CD4-positive, alpha-beta T cell treated with Interferon alpha-2 for 1 hour (primary cell): Measurements from ENCODE around the gene CTLA4.
"Not testable (repeated sequence)": the region's sequence is repeated elsewhere in the genome, so short reads cannot be mapped to it uniquely, and the experiment has no call there.

Experiments
- DNase-seq, 2 donors: peaks; one replicate each; pipeline ENCODE4 v3.0.0-alpha.2; 2020 to 2022

Gene CTLA4

DNA sequence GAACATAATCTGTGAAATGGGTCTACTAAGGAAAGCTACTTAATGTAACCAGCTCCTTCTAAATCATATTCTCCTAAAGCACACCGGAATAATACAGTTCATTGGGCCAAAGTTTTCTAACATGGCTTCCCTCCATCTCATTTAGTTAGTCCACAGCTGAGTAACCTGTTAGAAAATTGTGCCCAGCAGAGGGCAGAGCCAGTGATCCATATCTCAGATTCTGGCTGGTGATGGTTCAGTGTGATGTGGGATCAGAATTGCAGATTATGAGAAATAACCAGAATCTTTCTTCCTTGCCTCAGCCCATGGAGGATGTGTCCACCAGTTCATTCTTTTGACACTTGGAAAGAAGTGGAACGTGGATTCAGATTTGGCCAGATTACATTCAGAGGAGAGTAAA, 9.4 kb upstream of the CTLA4 start:
- peak in 1 of 2 donors; percentile 57 for DNase-seq

DNA sequence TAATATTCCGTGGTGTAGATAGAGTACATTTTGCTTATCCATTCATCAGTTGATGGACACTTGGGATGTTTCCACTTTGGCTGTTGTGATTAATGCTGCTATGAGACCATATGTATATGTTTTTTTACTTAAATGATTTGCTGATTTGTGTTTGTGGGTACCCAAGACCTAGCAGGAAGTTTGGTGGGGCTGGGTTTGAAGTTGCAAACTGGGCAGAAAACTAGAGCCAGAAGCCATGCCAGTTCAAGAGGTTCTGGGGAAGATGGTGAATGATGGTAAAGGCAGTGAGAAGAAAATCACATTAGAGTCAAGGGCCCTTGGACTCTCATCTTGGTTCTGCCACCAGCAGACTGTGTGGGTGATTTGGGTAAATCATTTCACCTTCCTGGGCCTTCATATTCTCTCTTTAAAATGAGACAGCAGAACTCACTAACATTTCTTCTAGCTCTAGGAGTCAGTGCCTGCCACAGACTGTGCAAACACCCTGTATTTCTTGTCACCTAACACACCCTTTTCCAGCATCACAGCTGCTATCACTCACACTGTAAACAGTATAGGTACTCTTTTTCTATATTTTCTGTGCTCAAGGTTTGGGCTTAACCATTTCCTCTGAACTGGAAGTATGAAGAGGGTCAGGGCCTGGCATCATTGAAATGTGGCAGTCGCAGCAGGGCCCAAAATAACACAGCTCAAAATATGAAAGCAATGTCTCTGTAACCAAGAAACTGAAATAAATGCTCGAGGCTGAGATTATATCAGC, 8.4 kb upstream of the CTLA4 start:
- no peak for DNase-seq

DNA sequence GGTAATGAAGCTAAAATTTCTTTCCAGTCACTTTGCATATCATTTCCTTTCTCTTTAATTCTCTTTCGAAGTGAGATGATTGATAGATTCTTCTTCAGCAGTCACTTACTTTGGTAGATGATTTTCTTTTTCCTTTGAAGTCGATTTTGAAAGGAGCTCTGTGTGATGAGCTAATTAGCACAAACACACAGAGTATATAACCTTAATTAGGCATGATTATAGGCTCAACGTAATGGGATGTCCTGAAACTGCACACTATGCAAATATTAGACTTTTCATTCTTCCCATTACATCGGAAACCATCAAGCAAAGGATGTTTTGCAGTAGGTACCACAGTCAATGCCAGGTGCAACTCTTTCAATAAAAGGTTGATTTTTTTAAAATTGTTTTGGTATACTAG, 6.4 kb upstream of the CTLA4 start:
- DNase-seq, result no peak

DNA sequence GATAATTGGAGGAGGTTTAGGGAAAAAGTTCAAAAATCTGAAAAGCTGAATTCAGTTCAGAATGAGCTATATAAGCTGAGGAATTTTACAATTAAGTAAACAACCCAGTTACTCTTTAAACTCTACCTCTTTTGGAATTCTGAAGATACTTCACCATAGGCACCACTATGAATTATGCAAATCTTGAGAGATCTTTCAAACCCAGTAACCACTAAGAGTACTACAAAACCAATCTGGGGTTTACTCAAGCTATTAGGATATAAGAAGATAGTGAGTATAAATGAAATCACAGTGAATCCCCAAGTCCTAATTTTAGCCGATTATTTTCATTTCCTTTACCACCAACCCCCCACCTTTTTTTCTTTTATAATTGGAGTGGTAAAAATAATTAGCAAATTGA, 6.0 kb upstream of the CTLA4 start:
- DNase-seq, result no peak

GRCh38 chr2:203869223-203870042, 1.9 kb downstream of the CTLA4 start:
- DNase-seq, result peak; percentile 53 to 72

DNA sequence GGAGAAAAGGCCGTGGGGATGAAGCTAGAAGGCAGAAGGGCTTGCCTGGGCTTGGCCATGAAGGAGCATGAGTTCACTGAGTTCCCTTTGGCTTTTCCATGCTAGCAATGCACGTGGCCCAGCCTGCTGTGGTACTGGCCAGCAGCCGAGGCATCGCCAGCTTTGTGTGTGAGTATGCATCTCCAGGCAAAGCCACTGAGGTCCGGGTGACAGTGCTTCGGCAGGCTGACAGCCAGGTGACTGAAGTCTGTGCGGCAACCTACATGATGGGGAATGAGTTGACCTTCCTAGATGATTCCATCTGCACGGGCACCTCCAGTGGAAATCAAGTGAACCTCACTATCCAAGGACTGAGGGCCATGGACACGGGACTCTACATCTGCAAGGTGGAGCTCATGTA, 2.9 kb downstream of the CTLA4 start:
- no peak for DNase-seq

DNA sequence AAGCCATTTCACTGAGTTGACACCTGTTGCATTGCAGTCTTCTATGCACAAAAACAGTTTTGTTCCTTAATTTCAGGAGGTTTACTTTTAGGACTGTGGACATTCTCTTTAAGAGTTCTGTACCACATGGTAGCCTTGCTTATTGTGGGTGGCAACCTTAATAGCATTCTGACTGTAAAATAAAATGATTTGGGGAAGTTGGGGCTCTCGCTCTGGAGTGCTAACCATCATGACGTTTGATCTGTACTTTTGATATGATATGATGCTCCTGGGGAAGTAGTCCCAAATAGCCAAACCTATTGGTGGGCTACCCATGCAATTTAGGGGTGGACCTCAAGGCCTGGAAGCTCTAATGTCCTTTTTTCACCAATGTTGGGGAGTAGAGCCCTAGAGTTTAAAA, 3.4 kb downstream of the CTLA4 start:
- no peak for DNase-seq

- peak in 1 of 2 donors; percentile 44 for DNase-seq
Measured at GRCh38 chr2:203871371-203871983, 3.9 kb downstream of the CTLA4 start.

DNA sequence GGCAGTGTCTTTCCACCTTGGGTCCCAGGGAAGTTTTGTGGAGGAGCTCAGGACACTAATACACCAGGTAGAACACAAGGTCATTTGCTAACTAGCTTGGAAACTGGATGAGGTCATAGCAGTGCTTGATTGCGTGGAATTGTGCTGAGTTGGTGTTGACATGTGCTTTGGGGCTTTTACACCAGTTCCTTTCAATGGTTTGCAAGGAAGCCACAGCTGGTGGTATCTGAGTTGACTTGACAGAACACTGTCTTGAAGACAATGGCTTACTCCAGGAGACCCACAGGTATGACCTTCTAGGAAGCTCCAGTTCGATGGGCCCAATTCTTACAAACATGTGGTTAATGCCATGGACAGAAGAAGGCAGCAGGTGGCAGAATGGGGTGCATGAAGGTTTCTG, 5.9 kb downstream of the CTLA4 start:
- DNase-seq, result no peak

DNA sequence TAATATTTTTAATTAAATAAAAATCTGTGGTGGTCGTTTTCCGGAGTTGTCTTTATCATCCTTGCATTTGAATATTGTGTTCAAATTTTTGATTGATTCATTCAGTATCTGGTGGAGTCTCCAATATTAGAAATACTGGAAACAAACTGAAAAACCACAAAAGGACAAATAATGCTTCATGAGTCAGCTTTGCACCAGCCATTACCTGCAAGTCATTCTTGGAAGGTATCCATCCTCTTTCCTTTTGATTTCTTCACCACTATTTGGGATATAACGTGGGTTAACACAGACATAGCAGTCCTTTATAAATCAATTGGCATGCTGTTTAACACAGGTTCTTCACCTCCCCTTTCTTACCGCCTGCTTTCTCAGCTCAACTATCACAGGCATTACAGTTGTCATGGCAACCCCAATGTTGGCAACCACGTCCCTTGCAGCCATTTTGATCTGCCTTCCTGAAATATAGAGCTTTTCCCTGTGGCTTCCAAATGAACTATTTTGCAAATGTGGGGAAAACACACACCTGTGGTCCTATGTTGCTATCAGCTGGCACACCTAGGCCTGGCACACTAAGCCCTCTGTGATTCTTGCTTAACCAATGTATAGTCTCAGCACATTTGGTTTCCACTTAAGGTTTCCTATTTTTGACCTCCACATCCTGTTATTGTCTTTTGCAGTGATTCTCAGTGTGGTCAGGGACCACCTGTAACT, 6.5 kb downstream of the CTLA4 start:
- peak in 1 of 2 donors; percentile 47 for DNase-seq

- DNase-seq, result no peak
Measured at GRCh38 chr2:203875471-203875870, 7.9 kb downstream of the CTLA4 start.

- no peak for DNase-seq
Measured at GRCh38 chr2:203876328-203876727, 8.8 kb downstream of the CTLA4 start.

GRCh38 chr2:203878063-203878462, 10.5 kb downstream of the CTLA4 start:
- no peak for DNase-seq

GRCh38 chr2:203880557-203881125, 13.1 kb downstream of the CTLA4 start:
- DNase-seq, result no peak

GRCh38 chr2:203881185-203881584, 13.6 kb downstream of the CTLA4 start:
- not testable (repeated sequence) for DNase-seq

DNA sequence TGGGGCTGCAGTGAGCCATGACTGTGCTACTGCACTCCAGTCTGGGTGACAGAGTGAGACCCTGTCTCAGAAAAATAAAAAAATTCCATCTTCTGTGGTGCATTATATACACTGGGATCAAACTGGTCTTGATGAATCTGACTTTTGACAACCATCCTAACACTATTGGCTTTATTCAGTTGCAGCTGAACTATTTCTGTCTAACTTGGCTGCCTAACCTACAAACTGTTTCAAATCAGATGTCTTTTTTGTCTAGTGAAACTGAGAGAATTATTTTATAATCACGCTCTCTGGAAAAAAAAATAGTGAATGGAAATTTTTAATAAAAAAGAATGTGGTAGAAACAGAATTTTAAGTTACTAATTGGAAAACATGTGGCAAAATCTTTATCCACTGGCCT, 15.0 kb downstream of the CTLA4 start:
- DNase-seq, result no peak

- DNase-seq, result peak in 1 of 2 donors; percentile 20
Measured at GRCh38 chr2:203886661-203887151, 19.1 kb downstream of the CTLA4 start.

DNA sequence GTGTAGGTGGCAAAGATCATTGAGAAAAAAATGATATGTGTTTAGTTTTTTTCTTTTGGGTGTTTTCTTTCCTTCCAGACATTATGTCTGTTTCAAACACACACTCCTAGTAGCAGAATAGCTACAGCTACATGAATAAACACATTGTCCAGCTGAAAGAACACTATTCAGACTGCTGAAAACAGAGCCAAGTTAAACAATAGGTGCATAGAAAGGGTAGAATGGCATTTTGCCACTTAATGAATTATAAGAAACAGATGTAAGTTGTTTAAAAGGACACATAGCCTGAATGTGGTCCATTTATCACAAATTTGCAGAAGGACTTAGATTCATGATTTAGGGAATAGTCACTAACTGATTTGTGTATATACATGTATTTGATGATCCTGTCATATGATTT, 20.1 kb downstream of the CTLA4 start:
- DNase-seq, result no peak

DNA sequence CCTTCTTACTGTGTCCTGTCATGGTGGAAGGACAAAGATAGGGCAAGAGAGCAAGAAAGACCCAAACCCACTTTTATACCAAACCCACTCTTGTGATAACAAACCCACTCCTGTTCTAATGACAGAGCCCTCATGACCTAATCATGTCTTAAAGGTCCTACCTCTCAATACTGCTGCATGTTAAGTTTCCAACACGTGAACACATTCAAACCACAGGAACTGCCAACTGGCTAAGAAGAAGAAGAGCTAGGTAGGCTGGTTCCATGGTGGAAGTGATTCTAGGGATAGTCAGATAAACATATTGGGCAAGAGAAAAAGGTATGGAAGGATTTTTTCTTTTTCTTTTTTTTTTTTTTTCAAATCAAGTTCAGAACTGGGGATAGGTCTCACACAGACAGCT, 22.0 kb downstream of the CTLA4 start:
- no peak for DNase-seq

DNA sequence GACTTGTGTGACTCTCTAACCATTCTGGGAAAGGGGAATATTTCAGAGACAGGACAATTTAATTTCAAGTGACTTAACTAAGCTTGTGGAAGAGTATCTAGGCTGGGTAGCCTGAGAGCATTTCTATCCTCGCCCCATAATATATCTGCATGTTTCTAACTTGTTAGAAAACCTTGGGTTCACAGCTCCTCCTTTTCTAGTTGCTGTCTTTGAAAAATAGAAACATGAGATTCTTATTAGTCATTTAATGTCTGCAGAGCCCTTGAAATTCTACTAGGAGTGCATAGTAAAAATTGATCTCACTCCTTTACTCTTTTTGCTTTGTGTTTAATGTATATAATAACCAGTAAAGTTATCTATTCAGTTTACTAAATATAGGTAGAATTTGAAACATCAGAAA, 22.4 kb downstream of the CTLA4 start:
- DNase-seq, result no peak

GRCh38 chr2:203890733-203891132, 23.2 kb downstream of the CTLA4 start:
- no peak for DNase-seq

- DNase-seq, result peak in 1 of 2 donors; percentile 47
Measured at GRCh38 chr2:203891474-203891873, 23.9 kb downstream of the CTLA4 start.

GRCh38 chr2:203892207-203892606, 24.6 kb downstream of the CTLA4 start:
- DNase-seq, result no peak
